Endothelial cell of umbilical vein (primary cell): ENCODE measurements around the gene ATXN1. TPM values are rescaled to one million over a fixed set of nuclear protein-coding genes. Genes with fewer than 3 reads are reported as not detected.

Source experiments
- BruUV-seq: library from RNA; stranded (reverse); fragments of 400-500 nt; replicated peaks from 2 replicates; lab custom pipeline; 2021; lab: Mats Ljungman, UMichigan
- CTCF ChIA-PET: fragments of 300-600, 350-600 bp; sonication (Branson Sonifier 250); formaldehyde crosslinking; loops from one replicate; lab custom pipeline; 2021; ENCODE audit warnings: antibody characterized with exemption, inconsistent platforms; lab: Charles Lee
- POLR2A ChIA-PET: fragments of 300-600, 350-600 bp; sonication (Branson Sonifier 250); formaldehyde crosslinking; loops from one replicate; lab custom pipeline; 2021; ENCODE audit warnings: antibody characterized with exemption, inconsistent platforms; lab: Charles Lee
- DNase-seq: peaks from one replicate; pipeline ENCODE4 v3.0.0-alpha.2; 2011; ENCODE audit warnings: low read depth, low spot score
- FAIRE-seq: peaks from 2 replicates; lab custom pipeline; 2011; peaks lifted over from hg19 to GRCh38; lab: Jason Lieb, UNC
- H2AFZ ChIP-seq: 2 replicates; pipeline ENCODE4 v1.6.0; 2012; ENCODE audit warnings: low read depth, low read length, control low read depth, inconsistent platforms
- H3K27ac ChIP-seq: 2 replicates; pipeline ENCODE4 v1.5.1; 2011; ENCODE audit warnings: low read depth, mild to moderate bottlenecking, control low read depth, low read length, moderate library complexity; ENCODE audit not compliant: insufficient read depth
- H3K27me3 ChIP-seq, 2 experiments: 2 replicates each; pipeline versions ENCODE4 v1.6.0 to v1.6.1; 2011; ENCODE audit warnings: low read length in 2 of 2, mixed read lengths in 1 of 2; ENCODE audit not compliant: control insufficient read depth in 2 of 2, insufficient read depth in 2 of 2
- H3K36me3 ChIP-seq, 2 experiments: 2 replicates in 1 of 2; 3 replicates in 1 of 2; pipeline ENCODE4 v1.5.1; 2011; ENCODE audit warnings: low read length in 2 of 2, mild to moderate bottlenecking in 1 of 2, moderate library complexity in 1 of 2; ENCODE audit not compliant: control insufficient read depth in 2 of 2, insufficient read depth in 2 of 2; ENCODE audit errors: extremely low read depth in 1 of 2
- H3K4me1 ChIP-seq: 3 replicates; pipeline ENCODE4 v1.5.1; 2011; ENCODE audit warnings: mild to moderate bottlenecking, low read length; ENCODE audit not compliant: control insufficient read depth, insufficient read depth; ENCODE audit errors: extremely low read depth
- H3K4me2 ChIP-seq: 2 replicates; pipeline ENCODE4 v1.6.1; 2011; ENCODE audit warnings: low read length, control low read depth, mixed read lengths; ENCODE audit not compliant: insufficient read depth
- H3K4me3 ChIP-seq, 3 experiments: fragments of 200-600 bp in 1 of 3; sonication (generic), shearing (Covaris generic) in 1 of 3; replicated peaks in 1 of 3; 2 replicates each; pipeline ENCODE4 v1.5.1; 2011 to 2016; ENCODE audit warnings: control low read depth in 3 of 3, low read length in 3 of 3, mild to moderate bottlenecking in 2 of 3, inconsistent platforms in 1 of 3, low read depth in 1 of 3, moderate library complexity in 1 of 3; ENCODE audit not compliant: insufficient read depth in 1 of 3
- H3K79me2 ChIP-seq: 2 replicates; pipeline ENCODE4 v1.6.0; 2012; ENCODE audit warnings: low read length, inconsistent platforms; ENCODE audit not compliant: control insufficient read depth, insufficient read depth
- H3K9ac ChIP-seq: replicated peaks from 2 replicates; pipeline ENCODE3; 2011; ENCODE audit warnings: low read length, control low read depth; ENCODE audit not compliant: insufficient read depth; ENCODE audit errors: extremely low read depth
- H3K9me1 ChIP-seq: replicated peaks from 3 replicates; pipeline ENCODE4 v1.6.0; 2011; ENCODE audit warnings: mild to moderate bottlenecking, low read length; ENCODE audit not compliant: control insufficient read depth, insufficient read depth; ENCODE audit errors: extremely low read depth
- H3K9me3 ChIP-seq: replicated peaks from 2 replicates; pipeline ENCODE4 v1.5.1; 2012; ENCODE audit warnings: low read length, inconsistent platforms; ENCODE audit not compliant: control insufficient read depth, insufficient read depth
- H4K20me1 ChIP-seq: replicated peaks from 2 replicates; pipeline ENCODE3; 2011; ENCODE audit warnings: mild to moderate bottlenecking, low read length; ENCODE audit not compliant: control insufficient read depth, insufficient read depth; ENCODE audit errors: extremely low read depth
- EZH2 ChIP-seq: IDR thresholded peaks from 2 replicates; pipeline ENCODE4 v1.6.1; 2012; ENCODE audit warnings: borderline replicate concordance, low read depth, mild to moderate bottlenecking, moderate library complexity, low read length, inconsistent platforms; ENCODE audit not compliant: severe bottlenecking
- FOS ChIP-seq: IDR thresholded peaks from 2 replicates; pipeline ENCODE4 v1.6.1; 2011; ENCODE audit warnings: mild to moderate bottlenecking, low read length, moderate library complexity, borderline replicate concordance; ENCODE audit not compliant: insufficient read depth
- GATA2 ChIP-seq: IDR thresholded peaks from 2 replicates; pipeline ENCODE4 v1.7.0; 2011; ENCODE audit warnings: low read depth, mild to moderate bottlenecking, moderate library complexity, mixed read lengths, low read length; ENCODE audit not compliant: insufficient read length, insufficient read depth
- JUN ChIP-seq: IDR thresholded peaks from 2 replicates; pipeline ENCODE4 v1.6.1; 2011; ENCODE audit warnings: borderline replicate concordance, low read depth; ENCODE audit not compliant: insufficient read length, insufficient read depth
- MAX ChIP-seq: IDR thresholded peaks from 2 replicates; pipeline ENCODE4 v1.6.1; 2011; ENCODE audit not compliant: insufficient read depth, insufficient read length
- MYC ChIP-seq: IDR thresholded peaks from one replicate; pipeline ENCODE4 v1.6.1; 2011; ENCODE audit warnings: mild to moderate bottlenecking, low read depth, low read length
- POLR2A ChIP-seq: IDR thresholded peaks from 2 replicates; pipeline ENCODE4 v1.6.1; 2012; ENCODE audit warnings: low read depth, mild to moderate bottlenecking, control low read depth, low read length
- POLR2AphosphoS5 ChIP-seq: IDR thresholded peaks from 2 replicates; pipeline ENCODE4 v1.6.1; 2012; ENCODE audit warnings: low read depth, mild to moderate bottlenecking, control low read depth, low read length, moderate library complexity; ENCODE audit not compliant: insufficient read depth
- dilution Hi-C: fragments of 300-500 bp; cut with MboI; formaldehyde crosslinking; loops from one replicate; pipeline ENCODE4 v1.15.0; 2019; ENCODE audit warnings: low sequenced_read_pairs; ENCODE audit not compliant: extremely low pct_ligation_motif_present
- intact Hi-C: fragments of 100-400 bp; cut with micrococcal nuclease; formaldehyde crosslinking; loops from one replicate; pipeline ENCODE4 v1.10.0; 2022
- polyA plus RNA-seq, 4 experiments: library from polyadenylated mRNA; depleted of rRNA in 3 of 4; stranded (reverse) in 3 of 4; unstranded in 1 of 4; fragments of >200 nt; gene quantifications; 2 replicates each; pipeline versions ENCODE4 v1.2.1 to v1.2.3, GENCODE V29; 2011 to 2012; ENCODE audit warnings: missing spikeins in 1 of 4
- total RNA-seq: library from RNA; stranded (reverse); gene quantifications from 2 replicates; pipeline ENCODE4 v1.2.3, GENCODE V29; 2021
- TF ChIP-seq, protein P1 (sequence below), 2 donors: IDR thresholded peaks; 1 replicate in 1 of 2; 2 replicates in 1 of 2; pipeline ENCODE4 v1.5.1; 2011; ENCODE audit warnings: low read length in 2 of 2, mild to moderate bottlenecking in 2 of 2, moderate library complexity in 2 of 2, control low read depth in 1 of 2, inconsistent platforms in 1 of 2, low read depth in 1 of 2; ENCODE audit not compliant: insufficient read depth in 1 of 2; ENCODE audit errors: extremely low read depth in 1 of 2

Gene ATXN1
- total and polyA plus RNA-seq, 2 donors (not counting 3 experiments of a cell fraction or from before 2014, with no cell fraction given) = 16.4 to 33.0 TPM

GRCh38 chr6:16414205-16414604 lies 347.1 kb downstream of the ATXN1 start:
- TF ChIP-seq, protein P1, sequence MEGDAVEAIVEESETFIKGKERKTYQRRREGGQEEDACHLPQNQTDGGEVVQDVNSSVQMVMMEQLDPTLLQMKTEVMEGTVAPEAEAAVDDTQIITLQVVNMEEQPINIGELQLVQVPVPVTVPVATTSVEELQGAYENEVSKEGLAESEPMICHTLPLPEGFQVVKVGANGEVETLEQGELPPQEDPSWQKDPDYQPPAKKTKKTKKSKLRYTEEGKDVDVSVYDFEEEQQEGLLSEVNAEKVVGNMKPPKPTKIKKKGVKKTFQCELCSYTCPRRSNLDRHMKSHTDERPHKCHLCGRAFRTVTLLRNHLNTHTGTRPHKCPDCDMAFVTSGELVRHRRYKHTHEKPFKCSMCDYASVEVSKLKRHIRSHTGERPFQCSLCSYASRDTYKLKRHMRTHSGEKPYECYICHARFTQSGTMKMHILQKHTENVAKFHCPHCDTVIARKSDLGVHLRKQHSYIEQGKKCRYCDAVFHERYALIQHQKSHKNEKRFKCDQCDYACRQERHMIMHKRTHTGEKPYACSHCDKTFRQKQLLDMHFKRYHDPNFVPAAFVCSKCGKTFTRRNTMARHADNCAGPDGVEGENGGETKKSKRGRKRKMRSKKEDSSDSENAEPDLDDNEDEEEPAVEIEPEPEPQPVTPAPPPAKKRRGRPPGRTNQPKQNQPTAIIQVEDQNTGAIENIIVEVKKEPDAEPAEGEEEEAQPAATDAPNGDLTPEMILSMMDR (IDR thresholded peaks at IDR 0.05; ENCODE audit: extremely low read depth in 1 of 2, insufficient read depth in 1 of 2, low read depth in 1 of 2, low read length in 2 of 2) = no peak
- TF ChIP-seq POLR2A = no peak
- TF ChIP-seq JUN = no peak
- no peak for TF ChIP-seq GATA2
- no peak for TF ChIP-seq FOS
- TF ChIP-seq EZH2 = no peak
- TF ChIP-seq POLR2AphosphoS5 = no peak
- TF ChIP-seq MYC = no peak
- no peak for TF ChIP-seq MAX
- CTCF ChIA-PET = interaction anchor here (0.6 to 2.9 kb wide), 4 partner anchors 11 to 82 kb away, joined by 3 to 16 read pairs (median 5); no protein-coding TSS in a partner anchor
- no peak for FAIRE-seq
- no peak for DNase-seq
- Histone ChIP-seq H3K27me3 (no peaks in the 10 kb centered on the region), H3K9me1 (no peaks in the 10 kb centered on the region), H3K4me3 (no peak overlapping the region), H3K9me3 (no peaks in the 10 kb centered on the region), H3K79me2 (no peaks in the 10 kb centered on the region), H3K4me2 (no peak overlapping the region), H3K4me1 (no peaks in the 10 kb centered on the region), H3K36me3 (no peaks in the 10 kb centered on the region), H3K27ac (no peak overlapping the region), H3K9ac (no peak overlapping the region), H4K20me1 (no peaks in the 10 kb centered on the region), H2AFZ (no peak overlapping the region)
- intact Hi-C loops = no loop called here
- dilution Hi-C loops = no loop called here
- POLR2A ChIA-PET = no interaction called here
- no TSS peak for BruUV-seq
